ENCODE data around the gene MAN2B2. TPM values are rescaled to one million over a fixed set of nuclear protein-coding genes. Genes with fewer than 3 reads are reported as not detected.
A peak's percentile ranks its signal among the peaks of the same experiment; 100 is the strongest.
"Not testable (repeated sequence)": the region's sequence is repeated elsewhere in the genome, so short reads cannot be mapped to it uniquely, and the experiment has no call there.

Gene MAN2B2
- total RNA-seq, 3 donors from 2014 or later: 18.7 to 49.8 (median 19.6) TPM

DNA sequence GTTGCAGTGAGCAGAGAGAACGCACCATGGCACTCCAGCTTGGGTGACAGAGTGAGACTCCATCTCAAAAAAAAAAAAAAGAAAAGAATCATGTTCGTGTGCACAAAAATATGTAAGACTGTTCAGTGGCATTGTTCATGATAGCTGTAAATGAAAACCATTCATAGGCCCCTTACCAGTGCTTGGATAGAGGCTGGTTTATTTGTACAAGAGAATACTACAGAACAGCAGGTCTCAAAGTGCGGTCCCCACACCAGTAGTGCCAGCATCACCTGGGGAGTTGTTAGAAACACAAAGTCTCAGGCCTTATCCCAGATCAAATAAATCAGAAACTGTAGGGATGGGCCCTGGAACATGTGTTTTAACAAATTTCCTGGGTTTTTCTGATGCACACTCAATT lies 52.8 kb downstream of the MAN2B2 start:
- Histone ChIP-seq H3K9me3 (no peaks in the 10 kb centered on the region), H3K27me3 (no peaks in the 10 kb centered on the region), H3K36me3 (no peaks in the 10 kb centered on the region), H3K4me3 (no peak overlapping the region), H3K4me1 (no peaks in the 10 kb centered on the region), H3K27ac (no peak overlapping the region)
- intact Hi-C loops (cut with DNase I; ENCODE audit: low total_unique reads): no loop called here
- TF ChIP-seq, protein P1, sequence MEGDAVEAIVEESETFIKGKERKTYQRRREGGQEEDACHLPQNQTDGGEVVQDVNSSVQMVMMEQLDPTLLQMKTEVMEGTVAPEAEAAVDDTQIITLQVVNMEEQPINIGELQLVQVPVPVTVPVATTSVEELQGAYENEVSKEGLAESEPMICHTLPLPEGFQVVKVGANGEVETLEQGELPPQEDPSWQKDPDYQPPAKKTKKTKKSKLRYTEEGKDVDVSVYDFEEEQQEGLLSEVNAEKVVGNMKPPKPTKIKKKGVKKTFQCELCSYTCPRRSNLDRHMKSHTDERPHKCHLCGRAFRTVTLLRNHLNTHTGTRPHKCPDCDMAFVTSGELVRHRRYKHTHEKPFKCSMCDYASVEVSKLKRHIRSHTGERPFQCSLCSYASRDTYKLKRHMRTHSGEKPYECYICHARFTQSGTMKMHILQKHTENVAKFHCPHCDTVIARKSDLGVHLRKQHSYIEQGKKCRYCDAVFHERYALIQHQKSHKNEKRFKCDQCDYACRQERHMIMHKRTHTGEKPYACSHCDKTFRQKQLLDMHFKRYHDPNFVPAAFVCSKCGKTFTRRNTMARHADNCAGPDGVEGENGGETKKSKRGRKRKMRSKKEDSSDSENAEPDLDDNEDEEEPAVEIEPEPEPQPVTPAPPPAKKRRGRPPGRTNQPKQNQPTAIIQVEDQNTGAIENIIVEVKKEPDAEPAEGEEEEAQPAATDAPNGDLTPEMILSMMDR (IDR thresholded peaks at IDR 0.05): no peak
- no peak for TF ChIP-seq POLR2AphosphoS5 (IDR thresholded peaks at IDR 0.05)
- TF ChIP-seq POLR2A (IDR thresholded peaks at IDR 0.05): no peak
- DNase-seq (ENCODE audit: low spot score in 2 of 2): no peak

DNA sequence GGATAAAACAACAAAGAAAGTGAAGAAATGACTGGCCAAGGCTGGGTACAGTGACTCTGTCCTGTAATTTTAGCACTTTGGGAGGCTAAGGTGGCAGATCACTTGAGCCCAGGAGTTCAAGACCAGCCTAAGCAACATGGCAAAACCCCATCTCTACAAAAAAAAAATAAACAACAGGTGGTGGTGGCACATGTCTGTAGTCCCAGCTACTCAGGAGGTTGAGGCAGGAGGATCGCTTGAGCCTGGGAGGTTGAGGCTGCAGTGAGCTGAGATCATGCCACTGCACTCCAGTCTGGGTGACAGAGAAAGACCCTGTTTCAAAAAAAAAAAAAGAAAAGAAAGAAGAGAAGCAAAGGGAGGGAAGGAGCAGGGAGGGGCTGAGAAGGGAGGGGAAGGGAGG lies 53.5 kb downstream of the MAN2B2 start:
- H3K36me3 ChIP-seq; H3K4me3 ChIP-seq; H3K27ac ChIP-seq; H3K4me1 ChIP-seq; intact Hi-C loops (cut with DNase I; ENCODE audit: low total_unique reads); H3K9me3 ChIP-seq; H3K27me3 ChIP-seq: not testable (repeated sequence)
- DNase-seq (ENCODE audit: low spot score in 2 of 2): peak in 1 of 2 donors; percentile 2

DNA sequence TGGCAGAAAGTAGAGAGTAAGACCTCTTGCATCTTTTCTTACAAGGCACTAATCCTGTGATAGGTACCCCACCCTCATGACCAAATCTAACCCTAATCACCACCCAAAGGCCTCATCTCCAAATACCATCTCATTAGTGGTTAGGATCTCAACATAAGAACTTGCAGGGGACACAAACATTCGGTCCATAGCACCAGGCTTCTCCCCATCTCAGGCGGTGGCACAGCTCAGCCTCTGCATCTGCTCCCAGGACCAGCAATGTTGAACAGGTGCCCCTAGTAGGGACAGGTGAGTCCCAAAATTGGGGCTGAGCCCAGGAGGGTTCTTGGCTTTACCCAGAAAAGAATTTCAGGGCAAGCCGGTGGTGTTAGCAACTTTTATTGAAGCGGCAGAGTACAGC lies 57.1 kb downstream of the MAN2B2 start:
- Histone ChIP-seq H3K9me3 (no peaks in the 10 kb centered on the region), H3K36me3 (no peaks in the 10 kb centered on the region), H3K4me3 (no peak overlapping the region), H3K4me1 (no peaks in the 10 kb centered on the region), H3K27ac (peak overlapping the region; percentile 38 to 68), H3K27me3 (no peaks in the 10 kb centered on the region)
- intact Hi-C loops (cut with DNase I; ENCODE audit: low total_unique reads): no loop called here
- TF ChIP-seq POLR2A (IDR thresholded peaks at IDR 0.05) (no peak), POLR2AphosphoS5 (IDR thresholded peaks at IDR 0.05) (no peak)
- TF ChIP-seq, protein P1 (IDR thresholded peaks at IDR 0.05): no peak
- DNase-seq (ENCODE audit: low spot score in 2 of 2): peak in 1 of 2 donors; percentile 0

DNA sequence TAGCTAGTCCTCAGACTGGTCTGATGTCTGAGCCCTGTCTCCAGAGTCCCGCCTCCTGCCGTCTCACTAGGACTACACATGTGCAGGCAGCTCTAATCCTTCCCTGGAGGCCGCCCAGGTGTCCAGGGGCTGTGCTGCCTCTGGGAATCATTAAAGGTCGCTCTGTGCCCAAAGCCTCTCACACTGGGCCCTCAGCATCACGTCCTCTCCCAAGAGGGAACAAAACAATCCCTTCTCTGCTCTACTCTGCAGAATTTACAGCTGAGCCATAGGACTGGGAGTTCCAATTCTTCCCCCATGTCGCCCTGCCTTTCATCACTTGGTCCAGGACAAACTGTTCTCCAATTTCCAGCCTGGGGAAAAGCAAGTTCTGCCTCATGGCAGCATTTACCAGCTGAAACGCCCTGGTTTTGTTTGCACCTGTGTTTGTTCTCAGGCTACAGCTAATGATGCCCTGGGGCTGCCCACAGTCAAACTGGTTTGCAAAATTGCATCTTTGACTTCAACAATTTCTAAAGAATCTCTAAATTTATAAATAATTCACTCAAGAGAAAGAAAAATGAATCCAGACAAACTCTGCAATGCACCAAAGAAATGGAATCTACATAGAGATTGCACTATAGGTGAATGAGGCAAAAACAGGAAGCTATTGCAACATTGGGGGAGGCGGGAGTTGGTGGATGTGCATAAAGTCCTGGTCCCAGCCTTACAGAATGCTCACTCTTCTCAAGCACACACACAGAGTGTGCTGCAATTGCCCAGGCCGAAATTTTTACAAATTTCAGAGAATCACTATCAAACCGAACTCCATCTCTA lies 58.3 kb downstream of the MAN2B2 start:
- Histone ChIP-seq H3K4me1 (no peaks in the 10 kb centered on the region), H3K36me3 (no peaks in the 10 kb centered on the region), H3K9me3 (no peaks in the 10 kb centered on the region), H3K4me3 (no peak overlapping the region), H3K27me3 (no peaks in the 10 kb centered on the region), H3K27ac (peak overlapping the region; percentile 38 to 68)
- intact Hi-C loops (cut with DNase I; ENCODE audit: low total_unique reads): no loop called here
- peak in 1 of 2 donors; percentile 54 for DNase-seq (ENCODE audit: low spot score in 2 of 2)
- TF ChIP-seq POLR2AphosphoS5 (IDR thresholded peaks at IDR 0.05): no peak
- TF ChIP-seq, protein P1 (IDR thresholded peaks at IDR 0.05): no peak
- TF ChIP-seq POLR2A (IDR thresholded peaks at IDR 0.05): no peak

DNA sequence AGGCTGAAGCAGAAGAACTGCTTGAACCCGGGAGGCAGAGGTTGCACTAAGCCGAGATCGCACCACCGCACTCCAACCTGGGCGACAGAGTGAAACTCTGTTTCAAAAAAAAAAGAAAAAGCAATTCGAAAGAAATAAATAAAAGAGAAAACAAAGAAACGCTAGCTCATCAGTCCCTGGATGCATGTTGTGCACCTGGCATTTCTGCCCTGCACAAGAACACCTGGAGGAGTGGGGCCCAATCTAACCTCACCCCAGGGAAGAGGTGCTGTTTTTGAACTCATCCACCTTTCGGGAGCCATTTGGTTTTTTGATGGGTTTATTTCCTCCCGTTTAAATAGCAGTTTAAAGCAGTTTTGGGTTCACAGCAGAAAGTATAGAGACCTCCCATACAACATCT lies 59.8 kb downstream of the MAN2B2 start:
- Histone ChIP-seq H3K36me3 (no peaks in the 10 kb centered on the region), H3K9me3 (no peaks in the 10 kb centered on the region), H3K27ac (no peak overlapping the region), H3K27me3 (no peaks in the 10 kb centered on the region), H3K4me3 (no peak overlapping the region), H3K4me1 (no peaks in the 10 kb centered on the region)
- TF ChIP-seq POLR2A (IDR thresholded peaks at IDR 0.05) (no peak), POLR2AphosphoS5 (IDR thresholded peaks at IDR 0.05) (no peak)
- TF ChIP-seq, protein P1 (IDR thresholded peaks at IDR 0.05): no peak
- DNase-seq (ENCODE audit: low spot score in 2 of 2): peak in 1 of 2 donors; percentile 15
- intact Hi-C loops (cut with DNase I; ENCODE audit: low total_unique reads): no loop called here

All from breast epithelium (tissue), 4 donors.